ENCODE data around the gene RHBDD2.
A peak's percentile ranks its signal among the peaks of the same experiment; 100 is the strongest.
"Not testable (repeated sequence)": the region's sequence is repeated elsewhere in the genome, so short reads cannot be mapped to it uniquely, and the experiment has no call there.

RHBDD2 gene

GRCh38 chr7:75866489-75867389, 12.1 kb upstream of the RHBDD2 start:
- DNase-seq = peak; percentile 17

- DNase-seq = no peak
Measured at GRCh38 chr7:75867390-75867717, 11.5 kb upstream of the RHBDD2 start.

- DNase-seq = no peak
Measured at GRCh38 chr7:75868153-75868552, 10.7 kb upstream of the RHBDD2 start.

- DNase-seq = no peak
Measured at GRCh38 chr7:75869776-75870379, 9.0 kb upstream of the RHBDD2 start.

- DNase-seq = no peak
Measured at GRCh38 chr7:75870557-75871161, 8.2 kb upstream of the RHBDD2 start.

GRCh38 chr7:75872073-75872782, 6.6 kb upstream of the RHBDD2 start:
- no peak for DNase-seq

- not testable (repeated sequence) for DNase-seq
Measured at GRCh38 chr7:75874180-75874579, 4.7 kb upstream of the RHBDD2 start.

- DNase-seq = no peak
Measured at GRCh38 chr7:75875113-75876080, 3.4 kb upstream of the RHBDD2 start.

GRCh38 chr7:75876126-75876881, 2.5 kb upstream of the RHBDD2 start:
- no peak for DNase-seq

- DNase-seq = no peak
Measured at GRCh38 chr7:75878312-75878768, 494 bp upstream of the RHBDD2 start.

GRCh38 chr7:75879771-75880184, 944 bp downstream of the RHBDD2 start:
- no peak for DNase-seq

GRCh38 chr7:75880242-75880641, 1.4 kb downstream of the RHBDD2 start:
- DNase-seq = no peak

- DNase-seq = no peak
Measured at GRCh38 chr7:75881436-75882095, 2.7 kb downstream of the RHBDD2 start.

GRCh38 chr7:75883265-75883824, 4.5 kb downstream of the RHBDD2 start:
- DNase-seq = not testable (repeated sequence)

GRCh38 chr7:75884476-75884875, 5.6 kb downstream of the RHBDD2 start:
- no peak for DNase-seq

- no peak for DNase-seq
Measured at GRCh38 chr7:75885036-75885435, 6.2 kb downstream of the RHBDD2 start.

- no peak for DNase-seq
Measured at GRCh38 chr7:75887669-75888369, 9.0 kb downstream of the RHBDD2 start.

GRCh38 chr7:75888464-75889222, 9.8 kb downstream of the RHBDD2 start:
- no peak for DNase-seq
